HepG2 (cell line): ENCODE results near the gene CREBBP.

ENCODE experiments used
- JARID2 ChIP-seq: sonication (generic); formaldehyde crosslinking; IDR thresholded peaks from 2 replicates; pipeline ENCODE4 v1.8.1; 2023; ENCODE audit warnings: missing genetic modification reagents, inconsistent platforms; ENCODE audit not compliant: insufficient replicate concordance
- RNF219 ChIP-seq: sonication (generic); formaldehyde crosslinking; IDR thresholded peaks from 2 replicates; pipeline ENCODE4 v1.5.0; 2020; ENCODE audit warnings: mild to moderate bottlenecking, missing genetic modification reagents
- TARDBP ChIP-seq: sonication (generic); formaldehyde crosslinking; IDR thresholded peaks from 2 replicates; pipeline ENCODE4 v1.8.0; 2022; ENCODE audit warnings: mild to moderate bottlenecking, missing genetic modification reagents
- ZNF207 ChIP-seq: fragments of 450-650 bp; IDR thresholded peaks from 2 replicates; pipeline ENCODE4 v1.6.1; 2016; ENCODE audit warnings: antibody characterized with exemption, borderline replicate concordance
- ZNF224 ChIP-seq: sonication (generic); formaldehyde crosslinking; IDR thresholded peaks from 2 replicates; pipeline ENCODE4 v1.5.0; 2020; ENCODE audit warnings: mild to moderate bottlenecking, missing genetic modification reagents

DNA sequence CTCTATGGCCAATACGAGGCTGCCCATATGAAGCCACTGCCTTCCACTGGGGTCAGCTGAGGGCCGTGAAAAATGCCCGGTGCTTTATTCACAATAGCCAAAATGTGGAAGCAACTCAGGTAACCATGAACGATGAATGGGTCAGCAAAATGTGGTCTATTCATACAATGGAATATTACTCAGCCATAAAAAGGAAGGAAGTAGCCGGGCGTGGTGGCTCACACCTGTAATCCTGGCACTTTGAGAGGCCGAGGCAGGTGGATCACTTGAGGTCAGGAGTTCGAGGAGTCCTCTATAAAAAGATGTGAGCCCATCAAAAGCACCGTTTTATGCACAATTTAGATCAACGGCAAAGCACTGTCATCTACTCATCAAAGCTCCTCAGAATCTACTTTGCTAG, 158.0 kb downstream of the CREBBP start:
- TF ChIP-seq RNF219 (no peak), JARID2 (no peak), TARDBP (CRISPR knock-in tag) (no peak), ZNF207 (no peak), ZNF224 (no peak)
